Activated CD4-positive, alpha-beta T cell treated with anti-CD3 and anti-CD28 coated beads for 24 hours (primary cell): Measurements from ENCODE around the gene RILPL2.
"Not testable (repeated sequence)": the region's sequence is repeated elsewhere in the genome, so short reads cannot be mapped to it uniquely, and the experiment has no call there.

ENCODE experiments used
- DNase-seq, 2 donors: peaks; one replicate each; pipeline ENCODE4 v3.0.0-alpha.2; 2020; ENCODE audit warnings: low read depth in 2 of 2

The RILPL2 gene, protein sequence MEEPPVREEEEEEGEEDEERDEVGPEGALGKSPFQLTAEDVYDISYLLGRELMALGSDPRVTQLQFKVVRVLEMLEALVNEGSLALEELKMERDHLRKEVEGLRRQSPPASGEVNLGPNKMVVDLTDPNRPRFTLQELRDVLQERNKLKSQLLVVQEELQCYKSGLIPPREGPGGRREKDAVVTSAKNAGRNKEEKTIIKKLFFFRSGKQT

DNA sequence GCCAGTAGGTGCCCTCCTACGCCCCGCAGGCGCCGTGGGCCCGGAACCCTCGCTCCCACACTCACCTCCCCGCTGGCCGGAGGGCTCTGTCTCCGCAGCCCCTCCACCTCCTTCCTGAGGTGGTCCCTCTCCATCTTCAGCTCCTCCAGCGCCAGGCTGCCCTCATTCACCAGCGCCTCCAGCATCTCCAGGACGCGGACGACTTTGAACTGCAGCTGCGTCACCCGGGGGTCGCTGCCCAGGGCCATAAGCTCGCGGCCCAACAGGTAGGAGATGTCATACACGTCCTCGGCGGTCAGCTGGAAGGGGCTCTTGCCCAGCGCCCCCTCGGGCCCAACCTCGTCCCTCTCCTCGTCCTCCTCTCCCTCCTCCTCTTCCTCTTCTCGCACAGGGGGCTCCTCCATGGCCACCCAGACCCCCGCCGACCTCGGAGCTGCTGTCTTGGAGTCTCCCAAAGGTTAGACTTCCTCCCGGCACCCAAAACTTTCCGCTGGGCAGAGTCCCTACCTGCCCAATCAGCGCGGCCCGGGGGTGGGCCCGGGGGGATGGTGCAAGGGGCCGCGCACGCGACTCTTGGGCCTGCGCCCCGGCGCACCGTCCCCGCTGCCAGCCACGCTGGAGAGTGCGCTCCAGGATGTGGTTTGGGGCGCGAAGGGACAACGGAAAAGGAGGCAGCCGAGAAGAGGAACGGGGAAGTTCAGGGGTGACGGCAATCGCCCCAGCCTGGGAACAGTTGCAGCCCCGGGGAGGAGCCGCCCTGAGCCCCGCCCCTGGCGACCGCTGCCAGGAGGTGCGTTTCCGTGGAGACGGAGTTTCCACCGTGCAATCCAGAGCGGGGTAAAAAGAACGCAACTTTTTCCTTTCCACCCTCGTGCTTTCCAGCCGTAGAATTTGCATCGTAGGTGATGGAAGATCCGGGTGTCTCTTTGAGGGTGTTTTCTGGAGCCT lies at the start of gene RILPL2:
TSS of gene RILPL2 (minus strand) at position 668 of the 948 bp plus-strand sequence. CDS start at position 404, 264 bp downstream.
- peak; percentile 86 to 93 for DNase-seq

DNA sequence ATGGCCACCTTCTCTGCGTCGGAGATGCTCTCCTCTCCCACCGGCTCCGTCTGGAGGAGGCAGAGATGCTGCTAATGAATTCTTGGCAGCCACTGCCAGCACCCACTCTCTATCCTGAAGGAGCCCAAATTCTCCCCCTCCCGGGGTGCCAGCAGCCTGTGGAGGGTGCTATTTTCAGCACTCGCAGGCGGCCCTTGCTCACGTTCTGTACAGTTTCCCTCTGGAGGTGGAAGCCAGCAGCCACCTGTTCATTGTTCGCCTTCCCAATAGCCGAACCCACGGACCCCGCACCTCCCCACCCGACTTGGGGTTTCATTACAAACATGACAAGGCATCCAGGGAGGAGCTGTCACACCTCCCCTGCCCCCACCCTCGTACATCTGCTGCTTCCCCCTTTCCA lies 49.3 kb upstream of the RILPL2 start:
- DNase-seq = no peak

DNA sequence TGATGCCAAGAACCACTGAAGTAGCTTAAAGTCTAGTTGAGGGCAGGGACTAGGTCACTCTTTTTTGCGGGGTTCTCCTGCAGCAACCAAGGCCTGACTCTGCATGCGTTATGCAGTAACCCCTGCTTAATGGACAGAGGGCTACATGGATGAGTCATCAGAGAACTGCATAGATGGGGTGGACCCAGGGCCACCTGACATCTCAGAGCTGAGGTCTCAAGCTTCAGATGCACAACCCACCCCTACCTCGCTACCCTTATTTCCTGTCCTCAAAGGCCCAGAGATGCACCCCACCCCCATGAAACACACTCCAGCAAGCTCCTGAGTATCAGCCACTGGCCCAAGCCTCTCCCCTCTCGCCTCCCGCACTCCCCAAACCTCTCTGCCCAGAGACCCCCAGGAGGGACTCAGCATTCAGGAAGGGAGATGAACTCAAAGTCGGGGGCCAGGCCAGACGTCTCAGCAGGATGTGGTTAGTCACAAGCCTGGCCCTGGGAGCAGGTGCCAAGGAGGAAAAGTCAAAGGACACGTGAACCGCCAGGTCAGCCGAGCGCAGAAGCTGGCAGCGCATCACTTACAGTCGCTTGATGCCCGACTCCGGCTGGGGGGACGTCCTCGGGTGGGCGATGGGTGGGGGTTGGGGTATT lies 47.2 kb upstream of the RILPL2 start:
- DNase-seq = no peak

DNA sequence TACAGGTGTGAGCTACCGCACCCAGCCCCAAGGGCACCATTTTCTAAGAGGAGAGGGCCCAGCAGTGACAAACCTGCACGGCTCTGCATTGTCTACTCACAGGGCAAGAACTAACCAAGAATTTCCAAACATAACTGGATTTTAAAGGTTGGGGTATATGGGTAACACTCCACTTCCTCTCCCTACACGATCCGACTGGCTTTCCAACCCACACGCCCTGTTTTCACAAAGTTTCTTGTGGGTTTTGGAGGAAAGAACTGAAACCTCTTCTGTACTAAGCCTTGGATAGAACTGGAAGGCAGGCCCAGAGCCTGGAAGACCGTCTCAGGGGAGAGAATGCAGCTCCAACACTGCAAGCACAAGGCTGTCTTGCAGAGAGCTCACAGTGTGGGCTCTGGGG lies 46.4 kb upstream of the RILPL2 start:
- no peak for DNase-seq

DNA sequence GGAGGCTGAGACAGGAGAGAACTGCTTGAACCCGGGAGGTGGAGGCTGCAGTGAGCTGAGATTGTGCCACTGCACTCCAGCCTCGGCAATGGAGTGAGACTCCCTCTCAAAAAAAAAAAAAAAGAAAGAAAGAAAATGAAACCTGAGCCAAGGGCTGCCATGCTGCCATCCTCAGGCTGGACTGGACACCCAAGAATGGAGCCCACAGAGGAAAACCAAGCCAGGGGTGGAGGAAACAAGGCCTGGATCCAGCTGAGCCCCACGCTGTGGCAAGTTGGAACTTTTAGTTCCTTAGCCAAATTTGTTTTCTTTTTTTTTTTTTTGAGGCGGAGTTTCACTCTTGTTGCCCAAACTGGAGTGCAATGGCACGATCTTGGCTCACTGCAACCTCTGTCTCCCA lies 44.8 kb upstream of the RILPL2 start:
- DNase-seq = not testable (repeated sequence)

DNA sequence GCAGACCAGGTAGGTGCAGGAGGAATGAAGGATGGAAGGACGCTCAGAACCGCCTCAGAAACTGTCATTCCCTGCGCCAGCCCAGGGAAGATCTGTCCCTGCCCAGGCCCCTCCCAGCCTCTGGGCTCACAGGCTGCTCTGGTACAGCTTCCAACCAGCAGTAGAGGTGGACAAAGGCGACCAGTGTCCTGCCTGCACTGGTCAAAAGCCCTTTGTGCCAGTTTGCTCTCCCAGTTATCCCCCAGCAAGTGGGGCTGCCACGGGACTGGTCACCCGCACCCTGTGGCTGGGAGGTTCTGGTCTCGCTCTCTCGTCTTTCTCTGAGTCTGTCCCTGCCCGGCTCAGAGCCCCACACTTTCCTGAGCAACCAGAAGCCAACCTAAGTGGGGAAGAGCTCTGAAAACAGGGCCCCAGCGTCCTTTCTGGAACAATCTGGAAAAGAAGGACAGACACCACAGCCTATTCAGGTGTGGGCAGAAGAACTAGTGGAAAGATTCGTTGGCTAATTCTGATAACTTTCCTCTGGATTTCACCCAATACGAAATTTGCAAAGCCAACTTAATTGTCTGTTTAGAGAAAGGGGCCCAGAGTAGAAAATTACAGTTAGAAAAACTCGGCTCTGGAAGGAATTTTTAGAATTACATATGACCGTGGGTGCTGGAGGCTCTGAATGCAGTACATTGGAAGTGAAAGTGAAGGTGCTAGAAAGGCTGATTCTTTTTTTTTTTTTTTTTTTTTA lies 43.1 kb upstream of the RILPL2 start:
- no peak for DNase-seq

DNA sequence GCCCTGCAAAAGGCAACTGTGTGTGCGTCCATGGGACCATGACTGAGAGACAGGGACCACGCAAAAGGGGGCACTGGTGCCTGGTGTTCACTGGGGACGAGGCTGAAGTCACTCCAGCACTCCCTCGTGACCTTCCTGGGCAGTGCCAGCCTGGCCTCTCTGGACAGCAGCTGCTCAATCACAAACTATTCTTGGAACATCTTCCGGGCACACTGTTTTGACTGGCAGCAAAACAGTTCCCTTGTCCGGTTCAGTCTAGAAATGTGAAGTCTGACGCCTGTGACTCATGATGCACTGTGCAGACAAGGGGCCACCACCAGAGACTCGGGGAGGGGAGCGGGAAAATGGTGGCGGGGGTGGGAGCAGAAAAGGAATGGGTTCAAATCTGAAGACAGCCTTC lies 42.3 kb upstream of the RILPL2 start:
- no peak for DNase-seq

DNA sequence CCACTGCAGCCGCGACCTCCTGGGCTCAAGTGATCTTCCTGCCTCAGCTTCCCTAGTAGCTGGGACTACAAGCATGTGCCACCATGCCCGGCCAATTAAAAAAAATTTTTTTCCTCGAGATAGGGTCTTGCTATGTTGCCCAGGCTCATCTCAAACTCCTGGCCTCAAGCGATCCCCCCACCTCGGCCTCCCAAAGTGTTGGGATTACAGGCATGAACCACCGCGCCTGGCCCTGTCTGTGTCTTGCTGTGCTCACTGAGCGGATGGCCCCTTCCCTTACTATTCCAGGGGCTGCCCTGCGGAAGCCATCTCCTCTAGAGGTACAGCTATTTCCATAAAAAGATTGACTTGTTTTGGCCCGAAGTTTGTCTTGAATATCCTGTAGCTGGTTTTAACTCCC lies 41.6 kb upstream of the RILPL2 start:
- no peak for DNase-seq

DNA sequence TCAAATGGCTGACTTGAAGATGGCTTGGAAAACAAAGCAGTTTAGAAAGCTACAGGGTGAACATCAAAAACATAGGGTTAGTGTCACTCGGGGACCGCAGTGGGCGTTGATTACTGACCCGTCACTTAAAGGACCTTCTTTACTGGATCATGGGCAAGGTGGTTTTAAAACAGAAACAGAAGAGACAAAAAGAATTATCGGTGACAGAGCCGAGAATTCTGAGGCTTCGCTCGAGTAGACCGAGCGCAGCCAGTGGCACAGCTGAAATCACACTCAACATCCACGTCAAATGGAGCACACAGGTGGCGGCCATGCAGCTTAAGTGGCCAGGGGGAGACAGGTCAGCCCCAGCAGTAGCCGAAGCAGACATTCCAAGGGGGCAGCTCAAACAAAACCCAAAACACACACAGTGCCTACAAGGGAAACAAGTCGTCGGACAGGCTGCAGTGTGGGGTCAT lies 38.8 kb upstream of the RILPL2 start:
- no peak for DNase-seq

DNA sequence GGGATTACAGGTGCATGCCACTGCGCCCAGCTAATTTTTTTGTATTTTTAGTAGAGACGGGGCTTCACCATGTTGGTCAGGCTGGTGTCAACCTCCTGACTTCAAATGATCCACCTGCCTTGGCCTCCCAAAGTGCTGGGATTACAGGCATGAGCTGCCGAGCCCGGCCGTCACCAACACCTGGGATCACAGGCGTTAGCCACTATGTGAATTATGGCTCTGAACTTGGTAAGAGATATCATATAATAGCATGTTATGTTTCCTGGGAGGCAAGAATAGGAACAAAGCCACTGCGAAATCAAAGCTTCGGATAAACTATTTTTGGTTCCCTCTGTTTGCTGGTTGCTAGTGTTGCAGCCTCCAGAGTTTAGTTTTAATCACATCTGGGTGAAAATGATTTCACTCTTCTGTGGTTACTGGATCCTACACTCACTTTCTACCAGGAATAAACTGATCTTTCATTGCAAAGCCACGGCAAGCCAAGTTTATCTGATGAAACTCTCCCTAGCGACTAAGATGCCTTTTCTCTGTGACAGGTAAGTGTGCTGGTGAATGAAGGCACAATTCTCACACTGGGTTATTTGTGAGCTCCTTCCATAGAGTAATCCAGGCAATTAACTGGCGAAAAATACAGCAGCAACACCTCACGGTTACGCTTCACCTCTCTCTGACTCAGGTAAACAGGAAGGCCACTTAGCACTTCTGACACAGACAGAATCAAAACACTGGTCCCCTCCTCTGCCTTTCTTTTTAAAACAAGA lies 38.2 kb upstream of the RILPL2 start:
- DNase-seq = no peak

DNA sequence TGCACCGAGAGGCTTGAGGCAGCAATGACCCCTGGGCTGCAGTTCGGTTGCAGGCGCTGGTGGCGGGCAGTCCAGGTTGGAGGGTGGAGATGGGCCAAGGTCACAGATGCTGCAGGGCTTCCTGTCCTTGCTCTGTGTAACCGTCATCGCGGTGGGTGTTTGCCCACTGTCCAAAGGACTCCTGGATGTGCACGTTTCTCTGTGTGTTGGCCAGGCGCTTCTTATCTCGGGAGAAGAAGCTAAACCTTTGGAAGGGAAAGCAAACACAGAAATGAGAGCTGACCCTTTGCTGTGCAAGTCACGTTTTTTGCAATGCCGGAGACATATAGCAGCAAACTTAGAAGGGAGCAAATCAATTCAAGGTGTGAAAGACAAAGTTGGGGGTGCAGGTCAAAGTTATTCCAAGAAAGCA lies 36.0 kb upstream of the RILPL2 start:
- no peak for DNase-seq

DNA sequence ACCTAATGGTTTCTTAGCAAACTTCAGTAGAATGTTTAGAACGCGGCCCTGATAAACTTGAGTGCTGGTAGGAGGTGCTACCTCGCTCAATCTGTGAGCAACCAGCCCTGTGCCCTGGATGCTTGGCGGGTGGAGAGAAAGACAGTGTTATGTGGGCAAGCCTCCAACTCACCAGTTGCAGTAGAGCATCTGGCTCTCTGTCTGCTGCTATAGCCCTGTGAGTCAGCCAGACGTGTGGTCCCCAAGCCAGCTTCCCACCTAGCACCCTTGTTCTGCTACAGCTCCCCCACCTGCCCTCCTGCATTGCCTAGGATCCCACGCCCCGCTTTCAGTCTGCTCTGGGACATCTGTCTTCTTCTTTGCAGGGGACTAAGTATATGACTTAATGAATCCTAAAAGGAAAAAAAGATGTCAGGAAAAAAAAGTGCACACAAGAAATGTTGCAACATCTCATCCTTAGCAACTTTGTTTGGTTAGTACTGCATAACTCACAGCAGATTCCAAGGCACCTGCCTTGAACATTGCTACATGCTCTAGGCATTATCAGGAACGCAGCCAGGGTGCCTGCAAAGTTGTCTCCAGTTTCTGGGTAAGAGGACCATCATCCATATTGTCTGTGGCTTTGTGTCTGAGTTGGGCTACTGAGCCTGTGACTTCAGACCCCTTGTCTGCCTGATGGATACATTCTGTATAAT lies 35.0 kb upstream of the RILPL2 start:
- DNase-seq = no peak

DNA sequence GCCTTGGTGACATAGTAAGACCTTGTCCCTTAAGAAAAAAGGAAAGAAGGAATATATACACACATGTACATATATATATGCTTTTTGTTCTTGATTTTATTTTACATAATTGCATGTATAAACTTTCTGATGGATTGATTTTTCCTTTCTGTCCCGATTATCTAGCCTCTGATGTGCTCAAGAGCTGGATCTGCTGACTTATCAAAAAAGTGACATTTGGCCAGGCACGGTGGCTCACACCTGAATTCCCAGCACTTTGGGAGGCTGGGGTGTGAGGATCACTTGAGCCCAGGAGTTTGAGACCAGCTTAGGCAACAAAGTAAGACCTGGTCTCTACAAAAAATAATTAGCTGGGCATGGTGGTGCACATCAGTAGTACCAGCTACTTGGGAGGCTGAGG lies 33.5 kb upstream of the RILPL2 start:
- no peak for DNase-seq

DNA sequence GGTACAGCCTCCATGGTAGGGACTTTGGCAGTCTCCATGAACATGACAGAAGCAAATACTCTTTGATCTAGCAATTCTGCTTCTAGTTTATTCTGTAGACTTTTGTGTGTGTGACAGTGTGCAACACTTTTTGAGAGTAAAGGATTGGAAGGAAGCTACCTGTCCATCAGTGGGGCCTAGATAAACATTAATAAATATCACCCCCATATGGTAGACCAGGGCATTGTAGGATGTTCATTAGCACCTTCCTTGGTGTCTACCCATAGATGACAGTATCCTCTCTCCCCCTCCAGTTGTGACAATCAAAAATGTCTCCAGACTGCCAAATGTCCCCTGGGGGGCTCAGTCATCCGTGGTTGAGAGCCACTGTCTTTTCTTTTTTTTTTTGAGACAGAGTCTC lies 32.3 kb upstream of the RILPL2 start:
- DNase-seq = no peak

DNA sequence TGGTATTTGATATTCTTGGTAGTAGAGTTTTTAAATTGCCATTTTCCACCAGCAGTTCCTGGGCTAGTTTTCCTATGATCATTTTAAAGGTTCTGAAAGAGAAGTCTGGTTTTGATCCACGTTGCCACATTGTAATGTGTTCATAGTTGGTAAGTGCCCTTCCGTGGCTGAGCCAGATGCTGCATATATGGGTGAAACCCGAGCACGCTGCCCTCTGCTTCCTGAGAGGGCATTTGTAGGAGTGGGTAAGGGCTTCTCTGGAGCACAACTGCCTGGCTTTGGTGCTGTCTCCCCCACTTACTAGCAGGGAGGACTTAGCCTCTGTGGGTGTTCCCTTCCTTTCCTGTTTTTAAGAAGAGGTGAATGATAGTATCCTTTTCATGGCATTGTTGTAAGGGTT lies 28.6 kb upstream of the RILPL2 start:
- DNase-seq = no peak

DNA sequence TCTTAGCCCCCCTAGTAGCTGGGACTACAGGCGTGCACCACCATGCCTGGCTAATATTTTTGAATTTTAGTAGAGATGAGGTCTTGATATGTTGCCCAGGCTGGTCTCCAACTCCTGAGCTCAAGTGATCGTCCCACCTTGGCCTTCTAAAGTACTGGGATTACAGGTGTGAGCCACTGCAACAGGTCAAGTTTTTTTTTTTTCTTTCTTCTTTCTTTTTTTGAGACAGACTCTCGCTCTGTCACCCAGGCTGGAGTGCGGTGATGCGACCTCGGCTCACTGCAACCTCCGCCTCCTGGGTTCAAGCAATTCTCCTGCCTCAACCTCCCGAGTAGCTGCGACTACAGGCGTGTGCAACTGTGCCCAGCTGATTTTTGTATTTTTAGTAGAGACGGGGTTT lies 26.7 kb upstream of the RILPL2 start:
- DNase-seq = not testable (repeated sequence)

DNA sequence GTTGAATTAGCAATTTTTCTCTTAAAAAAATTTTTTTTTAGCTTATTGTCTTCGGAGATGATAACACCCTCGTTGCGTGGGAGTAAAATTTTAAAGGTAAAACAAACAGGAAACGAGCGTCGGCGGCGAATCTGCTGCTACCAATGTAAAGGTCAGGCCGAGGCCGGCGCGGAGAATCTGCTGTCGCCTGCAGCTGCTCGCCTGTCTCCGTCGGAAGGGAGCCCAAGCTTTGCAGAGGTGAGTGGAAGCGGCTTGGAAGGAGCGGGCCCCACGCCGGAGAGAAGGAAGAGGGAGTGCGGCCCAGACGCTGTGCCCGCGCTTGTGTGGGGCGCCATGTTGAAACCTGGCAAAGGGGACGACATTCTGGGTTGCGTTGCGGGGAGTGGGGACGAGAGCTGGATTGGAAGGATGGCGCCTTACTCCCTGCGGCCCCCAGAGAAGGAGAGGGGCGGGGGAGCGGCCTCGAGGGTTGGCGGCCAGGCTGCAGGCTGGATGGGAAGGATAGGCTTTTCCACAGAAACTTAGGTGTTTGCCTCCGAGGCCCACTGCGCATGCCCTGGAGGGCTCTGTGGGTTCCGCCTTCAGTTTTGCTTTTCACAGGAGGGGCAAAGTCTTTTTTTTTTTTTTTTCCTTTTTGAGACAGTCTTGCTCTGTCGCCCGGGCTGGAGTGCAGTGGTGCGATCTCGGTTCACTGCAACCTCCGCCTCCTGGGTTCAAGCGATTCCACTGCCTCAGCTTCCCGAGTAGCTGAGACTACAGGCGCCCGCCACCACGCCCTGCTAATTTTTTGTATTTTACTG lies 21.7 kb upstream of the RILPL2 start, which contains the start of gene SNRNP35:
TSS of gene SNRNP35 (plus strand) at position 160 of the 800 bp plus-strand sequence. CDS start 7,402 bp downstream, outside the sequence.
- DNase-seq = peak; percentile 67 to 68

DNA sequence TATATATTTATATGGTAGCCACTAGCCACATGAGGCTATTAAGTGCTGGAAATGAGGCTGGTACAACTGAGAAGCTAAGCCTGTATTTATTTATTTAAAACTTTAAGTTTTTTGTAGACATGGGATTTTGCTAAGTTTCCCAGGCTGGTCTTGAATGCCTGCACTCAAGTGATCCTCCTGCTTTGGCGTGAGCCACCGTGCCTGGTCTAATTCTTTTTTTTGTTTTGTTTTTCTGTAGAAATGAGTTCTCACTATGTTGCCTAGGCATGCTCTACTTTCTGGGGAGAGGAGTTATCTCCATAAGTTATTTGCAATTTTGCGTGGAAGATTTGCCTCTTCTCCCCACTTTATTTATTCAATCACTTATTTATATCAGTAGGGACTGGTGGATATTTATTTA lies 16.7 kb upstream of the RILPL2 start:
- DNase-seq = no peak

DNA sequence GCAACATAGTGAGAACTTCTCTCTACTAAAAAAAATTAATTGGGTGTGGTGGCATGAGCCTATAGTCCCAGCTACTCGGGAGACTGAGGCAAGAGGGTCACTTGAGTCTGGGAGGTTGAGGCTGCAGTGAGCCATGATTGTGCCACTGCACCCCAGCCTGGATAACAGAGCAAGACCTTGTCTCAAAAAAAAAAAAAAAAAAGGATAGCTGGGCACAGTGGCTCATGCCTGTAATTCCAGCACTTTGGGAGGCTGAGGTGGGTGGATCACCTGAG lies 15.7 kb upstream of the RILPL2 start:
- DNase-seq = not testable (repeated sequence)

DNA sequence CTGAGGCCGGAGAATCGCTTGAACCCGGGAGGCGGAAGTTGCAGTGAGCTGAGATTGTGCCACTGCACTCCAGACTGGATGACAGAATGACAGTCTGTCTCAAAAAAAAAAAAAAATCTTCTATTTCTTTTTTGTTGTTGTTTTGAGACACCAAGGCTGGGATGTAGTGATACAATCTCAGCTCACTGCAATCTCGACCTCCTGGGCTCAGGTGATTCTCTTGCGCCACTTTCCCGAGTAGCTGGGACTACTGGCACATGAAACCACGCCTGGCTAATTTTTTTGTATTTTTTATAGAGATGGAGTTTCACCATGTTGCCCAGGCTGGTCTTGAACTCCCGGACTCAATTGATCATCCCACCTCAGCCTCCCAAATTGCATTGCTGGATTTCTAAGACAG lies 14.2 kb upstream of the RILPL2 start:
- no peak for DNase-seq
